Kasumi-1 (cell line): Measurements from ENCODE around the gene LDHD.

Experiments used
- DNase-seq, 2 experiments: peaks; one replicate each; lab custom pipeline; 2025; lab: John Stamatoyannopoulos, UW

Gene LDHD

DNA sequence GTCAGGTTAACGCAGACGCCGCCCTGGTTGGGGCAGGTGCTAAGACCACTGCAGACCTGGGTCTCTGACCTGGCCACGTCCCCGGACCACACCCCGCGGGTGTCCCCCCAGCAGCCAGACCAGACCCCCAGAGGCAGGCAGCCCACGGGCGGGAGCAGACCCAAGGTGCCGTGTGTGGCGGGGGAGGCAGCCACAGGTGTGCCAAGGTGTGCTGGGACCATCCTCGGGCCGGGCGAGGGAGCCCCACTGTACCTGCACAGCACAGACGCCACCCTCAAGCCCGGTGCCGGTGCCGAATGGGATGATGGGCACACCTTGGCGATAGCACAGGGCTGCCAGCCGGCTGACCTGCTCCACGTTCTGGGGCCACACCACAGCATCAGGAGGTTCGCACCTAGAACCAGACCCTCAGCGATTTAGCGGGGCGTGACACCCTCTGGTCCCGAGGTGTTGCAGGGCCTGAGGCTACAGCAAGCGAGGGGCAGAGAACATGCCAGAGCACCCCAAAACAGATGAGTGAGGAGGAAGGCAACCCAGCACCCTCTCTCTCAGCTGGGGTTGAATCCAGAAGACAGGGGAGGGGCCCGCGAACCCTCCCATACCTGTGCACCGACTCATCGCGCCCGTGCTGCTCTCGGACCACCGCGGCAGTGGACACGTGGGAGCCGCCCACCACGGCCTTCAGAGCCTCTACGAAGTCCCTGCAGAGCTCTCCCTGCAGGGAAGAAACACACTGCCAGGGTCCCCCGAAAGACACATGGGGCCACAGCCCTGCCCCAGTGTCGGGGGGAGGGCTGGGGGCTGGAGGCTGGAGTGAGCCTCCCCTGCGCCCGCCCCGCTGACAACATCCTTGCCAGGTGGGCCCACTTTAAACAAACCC lies 1.4 kb downstream of the LDHD start:
- no peak for DNase-seq

- no peak for DNase-seq
Measured at GRCh38 chr16:75114179-75114945, 2.2 kb downstream of the LDHD start.

DNA sequence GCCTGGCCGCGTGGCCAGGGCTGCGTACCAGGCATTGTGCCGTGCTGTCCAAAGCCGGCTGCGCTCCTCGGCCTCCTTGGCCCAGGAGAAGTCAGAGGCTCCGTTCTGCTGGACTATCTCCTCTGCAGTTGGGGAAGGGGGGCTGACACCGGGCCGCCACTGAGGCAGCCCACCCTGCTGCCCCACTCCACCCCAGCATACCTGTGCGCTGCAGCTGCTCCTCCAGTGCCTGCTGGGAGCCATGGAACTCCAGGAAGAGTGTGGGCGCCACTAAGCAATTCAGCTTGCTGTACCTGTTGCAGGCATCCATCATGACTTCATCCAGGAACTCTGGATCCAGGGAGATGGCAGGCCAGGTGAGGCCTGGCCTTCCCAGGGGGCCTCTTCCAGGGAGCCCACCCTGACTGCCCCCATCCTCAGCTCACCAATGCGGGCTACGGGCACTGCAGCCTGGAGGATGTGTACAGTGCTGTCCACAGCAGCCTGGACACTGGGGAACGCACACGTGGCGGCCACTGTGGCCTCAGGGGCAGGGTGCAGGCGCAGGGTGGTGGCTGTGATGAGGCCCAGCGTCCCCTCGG lies 2.9 kb downstream of the LDHD start:
- no peak for DNase-seq

- DNase-seq, result no peak
Measured at GRCh38 chr16:75112734-75113491, 3.7 kb downstream of the LDHD start.

- peak; percentile 43 to 57 for DNase-seq
Measured at GRCh38 chr16:75111961-75112733, 4.4 kb downstream of the LDHD start.

DNA sequence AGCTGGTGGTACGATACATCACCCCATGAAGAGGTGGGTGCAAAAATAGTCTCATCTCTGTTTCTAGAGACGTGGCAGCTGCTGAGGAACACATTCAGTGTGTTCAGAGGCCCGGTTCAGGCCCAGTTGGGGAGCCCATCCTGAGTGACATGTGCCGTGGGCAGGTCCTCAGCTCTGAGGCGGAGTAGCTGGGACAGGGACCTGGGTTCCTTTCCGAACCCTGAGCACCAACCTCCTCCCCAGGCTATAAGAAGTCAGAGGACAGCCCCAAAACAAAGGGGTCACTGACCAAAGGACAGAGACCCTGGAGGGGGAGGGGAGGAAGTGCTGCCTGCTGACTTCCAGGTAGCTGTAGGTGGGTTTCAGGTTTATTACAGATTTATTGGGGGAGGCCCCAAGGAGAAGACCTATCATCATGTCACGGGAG lies 5.1 kb downstream of the LDHD start:
- DNase-seq, result no peak

GRCh38 chr16:75110637-75111513 lies 5.7 kb downstream of the LDHD start:
- peak; percentile 82 to 83 for DNase-seq

DNA sequence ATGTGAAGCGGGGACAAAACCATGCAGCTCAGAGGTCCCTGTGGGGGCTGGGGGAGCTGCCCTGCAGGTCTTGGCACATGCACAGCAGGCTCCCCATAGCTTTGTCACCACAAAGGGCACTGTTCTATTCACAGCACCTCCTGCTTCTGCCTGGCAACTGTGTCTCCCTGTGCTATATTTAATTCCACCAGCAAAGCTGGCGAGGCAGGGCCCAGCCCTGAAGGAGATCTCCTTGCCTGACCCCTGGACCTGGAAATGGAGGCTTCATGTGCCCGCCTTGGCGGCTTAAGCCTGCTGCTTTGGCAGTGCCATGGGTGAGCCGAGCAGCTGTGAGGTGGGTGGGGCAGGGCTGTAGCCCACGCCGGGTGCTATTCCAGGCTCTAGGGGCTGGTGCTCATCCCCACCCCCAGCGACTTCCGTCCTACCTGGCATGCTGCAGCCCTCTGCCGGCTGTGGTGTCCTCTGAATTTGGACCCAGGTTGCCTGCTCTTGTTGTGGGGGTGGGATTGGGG lies 6.8 kb downstream of the LDHD start:
- peak; percentile 35 to 48 for DNase-seq

DNA sequence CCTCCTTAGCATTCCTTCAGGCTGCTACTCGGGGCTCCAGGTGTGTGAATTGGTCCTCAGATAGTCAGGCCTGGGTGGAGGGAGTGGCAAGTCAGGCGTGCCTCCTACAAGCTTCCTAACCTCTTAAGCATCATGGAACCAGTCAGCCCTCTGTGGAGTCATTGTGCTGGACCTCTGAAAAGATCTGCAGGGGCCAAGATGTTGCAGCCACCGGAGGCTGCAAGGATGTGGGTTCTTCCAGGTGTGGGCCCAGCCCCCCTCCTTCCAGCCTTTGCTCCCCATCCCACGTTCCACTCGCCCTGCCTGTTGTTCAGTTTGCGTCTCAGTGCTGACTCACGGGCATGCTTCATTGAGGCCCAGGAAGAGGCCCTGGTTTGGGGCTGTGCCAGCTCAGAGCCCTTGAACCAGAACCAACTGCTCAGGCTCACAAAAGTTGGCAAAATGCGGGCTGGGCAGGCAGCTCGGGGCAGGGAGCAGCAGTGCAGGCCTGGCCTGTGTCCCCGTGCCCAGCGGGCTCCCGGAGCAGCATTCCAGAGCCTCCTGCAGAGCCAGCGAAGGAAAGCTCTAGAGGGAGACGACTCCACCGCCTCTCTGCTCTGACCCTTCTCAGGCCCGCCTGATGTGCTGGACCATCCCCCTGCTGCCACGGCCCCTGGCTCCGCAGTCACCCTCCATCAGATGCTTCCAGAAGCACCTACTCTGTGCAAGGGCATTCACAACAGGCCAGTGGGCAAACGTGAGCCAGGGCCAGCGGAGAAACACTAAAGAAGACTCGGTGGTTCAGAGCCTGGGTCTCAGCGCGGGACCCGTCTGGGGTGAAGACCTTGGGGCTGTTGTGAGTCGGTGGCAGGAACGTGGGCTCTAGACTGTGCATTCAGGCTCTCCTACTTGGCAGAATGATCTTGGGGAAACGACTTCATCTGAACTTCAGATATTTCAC lies 7.5 kb downstream of the LDHD start:
- DNase-seq, result peak; percentile 71 to 80

GRCh38 chr16:75107505-75107904 lies 9.1 kb downstream of the LDHD start:
- DNase-seq, result no peak

- no peak for DNase-seq
Measured at GRCh38 chr16:75106351-75107274, 10.0 kb downstream of the LDHD start.

GRCh38 chr16:75105306-75106061 lies 11.1 kb downstream of the LDHD start:
- peak; percentile 84 to 85 for DNase-seq

GRCh38 chr16:75104836-75105235 lies 11.7 kb downstream of the LDHD start:
- DNase-seq, result no peak

DNA sequence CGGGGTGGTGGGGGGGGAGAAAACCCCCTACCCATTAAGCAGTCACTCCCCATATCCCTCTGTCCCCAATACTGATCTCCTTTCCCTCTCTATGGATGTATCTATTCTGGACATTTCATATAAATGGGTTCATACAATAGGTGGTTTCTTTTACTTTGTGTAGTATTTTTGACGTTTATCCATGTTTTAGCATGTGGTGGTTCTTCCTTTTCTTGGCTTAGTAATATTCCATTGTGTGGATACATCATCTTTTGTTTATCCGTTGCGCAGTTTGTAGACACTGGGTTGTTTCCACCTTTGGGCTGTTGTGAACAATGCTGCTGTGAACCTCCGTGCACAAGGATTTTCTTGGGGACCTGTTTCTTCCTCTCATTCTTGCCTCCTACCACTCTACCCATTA lies 12.6 kb downstream of the LDHD start:
- DNase-seq, result no peak

GRCh38 chr16:75102595-75102994 lies 14.0 kb downstream of the LDHD start:
- DNase-seq, result no peak

GRCh38 chr16:75101635-75102034 lies 14.9 kb downstream of the LDHD start:
- DNase-seq, result no peak

DNA sequence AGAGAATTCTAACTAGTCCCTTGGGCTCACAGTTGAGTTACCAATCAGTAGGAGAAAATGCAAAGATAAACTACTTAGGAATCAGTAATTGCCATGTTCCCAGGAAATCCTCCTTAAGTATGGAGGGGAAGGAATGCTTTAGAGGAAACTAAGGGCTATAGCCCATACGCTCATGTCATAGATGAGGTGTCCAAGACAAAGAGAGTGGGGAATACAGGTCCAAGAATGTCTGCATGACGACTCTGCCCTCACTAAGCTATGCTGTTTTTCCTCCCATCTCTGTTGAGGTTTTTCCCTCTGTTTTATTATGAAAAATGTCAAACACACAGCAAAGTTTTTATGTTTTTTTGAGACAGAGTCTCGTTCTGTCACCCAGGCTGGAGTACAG lies 16.0 kb downstream of the LDHD start:
- no peak for DNase-seq
